Measurements from ENCODE around the gene TMEM214.
"Not testable (repeated sequence)": the region's sequence is repeated elsewhere in the genome, so short reads cannot be mapped to it uniquely, and the experiment has no call there.

TMEM214 gene

GRCh38 chr2:27054721-27055120 lies 22.0 kb downstream of the TMEM214 start:
- no peak for DNase-seq (ENCODE audit: low read depth, low spot score)
- H3K4me3 ChIP-seq (ENCODE audit: low read length) = no peak overlapping the region

- no peak overlapping the region for H3K4me3 ChIP-seq (ENCODE audit: low read length)
Observed at GRCh38 chr2:27057184-27057583, 24.4 kb downstream of the TMEM214 start.

GRCh38 chr2:27058210-27058609 lies 25.4 kb downstream of the TMEM214 start:
- no peak overlapping the region for H3K4me3 ChIP-seq (ENCODE audit: low read length)
- DNase-seq (ENCODE audit: low read depth, low spot score) = no peak

More at GRCh38 chr2:27057184-27057583, 24.4 kb downstream of the TMEM214 start:
- DNase-seq (ENCODE audit: low read depth, low spot score) = no peak

- no peak overlapping the region for H3K4me3 ChIP-seq (ENCODE audit: low read length)
- DNase-seq (ENCODE audit: low read depth, low spot score) = no peak
Observed at GRCh38 chr2:27059141-27059820, 26.5 kb downstream of the TMEM214 start.

- DNase-seq (ENCODE audit: low read depth, low spot score) = no peak
Observed at GRCh38 chr2:27060323-27060722, 27.6 kb downstream of the TMEM214 start.

GRCh38 chr2:27065128-27065527 lies 32.4 kb downstream of the TMEM214 start:
- DNase-seq (ENCODE audit: low read depth, low spot score) = no peak
- H3K4me3 ChIP-seq (ENCODE audit: low read length) = no peak overlapping the region

More at GRCh38 chr2:27060323-27060722, 27.6 kb downstream of the TMEM214 start:
- no peak overlapping the region for H3K4me3 ChIP-seq (ENCODE audit: low read length)

- no peak overlapping the region for H3K4me3 ChIP-seq (ENCODE audit: low read length)
- no peak for DNase-seq (ENCODE audit: low read depth, low spot score)
Observed at GRCh38 chr2:27067385-27067784, 34.6 kb downstream of the TMEM214 start.

GRCh38 chr2:27069436-27069835 lies 36.7 kb downstream of the TMEM214 start:
- H3K4me3 ChIP-seq (ENCODE audit: low read length) = no peak overlapping the region
- DNase-seq (ENCODE audit: low read depth, low spot score) = no peak

GRCh38 chr2:27069961-27070618 lies 37.3 kb downstream of the TMEM214 start:
- peak overlapping the region; percentile 97 for H3K4me3 ChIP-seq (ENCODE audit: low read length)

GRCh38 chr2:27070653-27071276 lies 38.0 kb downstream of the TMEM214 start:
- no peak for DNase-seq (ENCODE audit: low read depth, low spot score)
- H3K4me3 ChIP-seq (ENCODE audit: low read length) = peak overlapping the region; percentile 97

More at GRCh38 chr2:27069961-27070618, 37.3 kb downstream of the TMEM214 start:
- DNase-seq (ENCODE audit: low read depth, low spot score) = no peak

GRCh38 chr2:27071277-27071989 lies 38.7 kb downstream of the TMEM214 start, which contains the start of gene OST4:
Gene OST4 (minus strand): TSS chr2:27071654.
- peak; percentile 71 for DNase-seq (ENCODE audit: low read depth, low spot score)
- peak within 1 kb of the TSS; percentile 97 for H3K4me3 ChIP-seq (ENCODE audit: low read length)

GRCh38 chr2:27071990-27072830 lies 39.4 kb downstream of the TMEM214 start:
- no peak for DNase-seq (ENCODE audit: low read depth, low spot score)
- H3K4me3 ChIP-seq (ENCODE audit: low read length) = peak overlapping the region; percentile 97

- no peak overlapping the region for H3K4me3 ChIP-seq (ENCODE audit: low read length)
- DNase-seq (ENCODE audit: low read depth, low spot score) = no peak
Observed at GRCh38 chr2:27072920-27073319, 40.2 kb downstream of the TMEM214 start.

- no peak overlapping the region for H3K4me3 ChIP-seq (ENCODE audit: low read length)
- no peak for DNase-seq (ENCODE audit: low read depth, low spot score)
Observed at GRCh38 chr2:27073782-27074181, 41.0 kb downstream of the TMEM214 start.

- peak; percentile 85 for DNase-seq (ENCODE audit: low read depth, low spot score)
- H3K4me3 ChIP-seq (ENCODE audit: low read length) = peak overlapping the region; percentile 2; the same call in 1 of the 2 replicates
Observed at GRCh38 chr2:27074738-27075565, 42.2 kb downstream of the TMEM214 start.

- H3K4me3 ChIP-seq (ENCODE audit: low read length); DNase-seq (ENCODE audit: low read depth, low spot score): not testable (repeated sequence)
Observed at GRCh38 chr2:27075566-27075871, 42.8 kb downstream of the TMEM214 start.

GRCh38 chr2:27076323-27076722 lies 43.6 kb downstream of the TMEM214 start:
- no peak for DNase-seq (ENCODE audit: low read depth, low spot score)
- H3K4me3 ChIP-seq (ENCODE audit: low read length) = no peak overlapping the region

- no peak for DNase-seq (ENCODE audit: low read depth, low spot score)
- no peak overlapping the region for H3K4me3 ChIP-seq (ENCODE audit: low read length)
Observed at GRCh38 chr2:27077231-27077630, 44.5 kb downstream of the TMEM214 start.

All from Jurkat, Clone E6-1 (cell line).